H1 (cell line): Measurements from ENCODE around the gene ECE2. TPM values are rescaled to one million over a fixed set of nuclear protein-coding genes. Genes with fewer than 3 reads are reported as not detected.

ENCODE experiments used
- CTCF ChIA-PET: fragments of 300-600 bp; sonication (Branson Sonifier 250); formaldehyde crosslinking; loops from one replicate; lab custom pipeline; 2021; ENCODE audit not compliant: partially characterized antibody; lab: Charles Lee
- POLR2A ChIA-PET: fragments of 300-600 bp; sonication (Branson Sonifier 250); formaldehyde crosslinking; loops from one replicate; lab custom pipeline; 2021; ENCODE audit warnings: inconsistent platforms; ENCODE audit not compliant: partially characterized antibody; lab: Charles Lee
- DNase-seq, 2 experiments: peaks; one replicate each; pipeline versions ENCODE4 v3.0.0 to v3.0.0-alpha.2; 2010 to 2022; ENCODE audit warnings: low spot score in 2 of 2, low read depth in 1 of 2, mixed read lengths in 1 of 2
- FAIRE-seq: peaks from 2 replicates; lab custom pipeline; 2011; peaks lifted over from hg19 to GRCh38; lab: Jason Lieb, UNC
- H2AFZ ChIP-seq: 2 replicates; pipeline ENCODE4 v1.8.1; 2012; ENCODE audit warnings: low read length, inconsistent platforms
- H2AK5ac ChIP-seq: 2 replicates; pipeline ENCODE4 v1.6.1; 2013; ENCODE audit warnings: low read depth, low read length
- H2BK120ac ChIP-seq: replicated peaks from 2 replicates; pipeline ENCODE3; 2013; ENCODE audit warnings: low read depth, low read length, inconsistent platforms
- H2BK12ac ChIP-seq: 2 replicates; pipeline ENCODE4 v1.6.1; 2013; ENCODE audit warnings: low read depth, low read length
- H2BK15ac ChIP-seq: 2 replicates; pipeline ENCODE4 v1.6.1; 2013; ENCODE audit warnings: low read length
- H2BK20ac ChIP-seq: 2 replicates; pipeline ENCODE4 v1.6.1; 2013; ENCODE audit warnings: low read length
- H2BK5ac ChIP-seq: 2 replicates; pipeline ENCODE4 v1.6.1; 2013; ENCODE audit warnings: low read depth, low read length
- H3K14ac ChIP-seq: 2 replicates; pipeline ENCODE4 v1.6.1; 2013; ENCODE audit warnings: inconsistent platforms; ENCODE audit not compliant: insufficient read length
- H3K18ac ChIP-seq: 2 replicates; pipeline ENCODE4 v1.6.1; 2013; ENCODE audit warnings: low read length; ENCODE audit errors: extremely low read depth
- H3K23ac ChIP-seq: 2 replicates; pipeline ENCODE4 v1.6.1; 2013; ENCODE audit warnings: inconsistent platforms; ENCODE audit not compliant: insufficient read length
- H3K23me2 ChIP-seq: 2 replicates; pipeline ENCODE4 v1.6.1; 2013; ENCODE audit warnings: low read depth, low read length
- H3K27ac ChIP-seq: 2 replicates; pipeline ENCODE4 v1.6.1; 2011; ENCODE audit warnings: low read depth, low read length, inconsistent platforms
- H3K27me3 ChIP-seq, 4 experiments: replicated peaks in 1 of 4; 1 replicate in 1 of 4; 2 replicates in 3 of 4; pipeline versions ENCODE4 v1.6.1 to v1.8.1; 2011 to 2013; ENCODE audit warnings: low read length in 3 of 4, mild to moderate bottlenecking in 3 of 4, inconsistent platforms in 2 of 4, mixed read lengths in 2 of 4, moderate library complexity in 1 of 4; ENCODE audit not compliant: control insufficient read depth in 3 of 4, insufficient read depth in 3 of 4; ENCODE audit errors: extremely low read depth in 1 of 4
- H3K36me3 ChIP-seq, 4 experiments: 2 replicates each; pipeline versions ENCODE4 v1.6.1 to v1.8.1; 2011 to 2013; ENCODE audit warnings: mild to moderate bottlenecking in 4 of 4, low read length in 3 of 4, moderate library complexity in 2 of 4, control low read depth in 1 of 4, inconsistent platforms in 1 of 4; ENCODE audit not compliant: insufficient read depth in 4 of 4, control insufficient read depth in 2 of 4
- H3K4ac ChIP-seq: replicated peaks from 2 replicates; pipeline ENCODE3; 2013; ENCODE audit warnings: low read length, low read depth, mixed read lengths, inconsistent platforms; ENCODE audit not compliant: insufficient read length
- H3K4me1 ChIP-seq, 4 experiments: replicated peaks in 1 of 4; 1 replicate in 1 of 4; 2 replicates in 3 of 4; pipeline versions ENCODE4 v1.6.1 to v1.8.1; 2011 to 2013; ENCODE audit warnings: low read length in 3 of 4, inconsistent platforms in 2 of 4, mixed read lengths in 1 of 4; ENCODE audit not compliant: insufficient read depth in 4 of 4, control insufficient read depth in 3 of 4
- H3K4me2 ChIP-seq, 2 experiments: 2 replicates each; pipeline versions ENCODE4 v1.6.1 to v1.8.1; 2011 to 2013; ENCODE audit warnings: low read depth in 2 of 2, low read length in 2 of 2, control low read depth in 1 of 2, inconsistent platforms in 1 of 2, mild to moderate bottlenecking in 1 of 2; ENCODE audit not compliant: insufficient read depth in 1 of 2
- H3K4me3 ChIP-seq, 4 experiments: fragments of 200-600, 300-600 bp in 1 of 4; sonication (generic), shearing (Covaris generic), sonication (Bioruptor Twin) in 1 of 4; 2 replicates each; pipeline versions ENCODE4 v1.5.1 to v1.8.1; 2011 to 2016; ENCODE audit warnings: low read length in 4 of 4, low read depth in 3 of 4, control low read depth in 2 of 4, inconsistent platforms in 2 of 4, mild to moderate bottlenecking in 2 of 4, mixed read lengths in 1 of 4, moderate library complexity in 1 of 4; ENCODE audit not compliant: insufficient read depth in 2 of 4; ENCODE audit errors: extremely low read depth in 1 of 4
- H3K56ac ChIP-seq: replicated peaks from 2 replicates; pipeline ENCODE3; 2013; ENCODE audit warnings: low read depth, mild to moderate bottlenecking, mixed read lengths, low read length, inconsistent platforms; ENCODE audit not compliant: insufficient read length
- H3K79me1 ChIP-seq: 2 replicates; pipeline ENCODE4 v1.6.1; 2013; ENCODE audit warnings: low read depth, low read length, control low read depth
- H3K79me2 ChIP-seq, 2 experiments: 2 replicates each; pipeline versions ENCODE4 v1.6.1 to v1.8.1; 2012 to 2013; ENCODE audit warnings: low read length in 2 of 2, mild to moderate bottlenecking in 2 of 2, inconsistent platforms in 1 of 2; ENCODE audit not compliant: insufficient read depth in 2 of 2, control insufficient read depth in 1 of 2
- H3K9ac ChIP-seq, 4 experiments: replicated peaks in 1 of 4; 1 replicate in 1 of 4; 2 replicates in 3 of 4; pipeline versions ENCODE4 v1.6.1 to v1.8.1; 2011 to 2013; ENCODE audit warnings: low read depth in 3 of 4, low read length in 3 of 4, control low read depth in 2 of 4, mild to moderate bottlenecking in 2 of 4, moderate library complexity in 2 of 4, inconsistent platforms in 1 of 4; ENCODE audit errors: extremely low read depth in 1 of 4
- H3K9me3 ChIP-seq, 2 experiments: 2 replicates each; pipeline versions ENCODE4 v1.6.1 to v1.8.1; 2012 to 2013; ENCODE audit warnings: mild to moderate bottlenecking in 2 of 2, moderate library complexity in 2 of 2, control low read depth in 1 of 2, inconsistent platforms in 1 of 2, low read depth in 1 of 2, low read length in 1 of 2, mixed read lengths in 1 of 2; ENCODE audit not compliant: insufficient read depth in 2 of 2
- H4K20me1 ChIP-seq, 2 experiments: replicated peaks in 1 of 2; 2 replicates each; pipeline versions ENCODE3 to v1.8.1; 2011 to 2013; ENCODE audit warnings: inconsistent platforms in 2 of 2, low read length in 2 of 2, mild to moderate bottlenecking in 1 of 2; ENCODE audit not compliant: insufficient read depth in 2 of 2, control insufficient read depth in 1 of 2
- H4K5ac ChIP-seq: 2 replicates; pipeline ENCODE4 v1.6.1; 2013; ENCODE audit warnings: low read length, low read depth, mixed read lengths, inconsistent platforms; ENCODE audit not compliant: insufficient read length
- H4K8ac ChIP-seq: 2 replicates; pipeline ENCODE4 v1.8.0; 2013; ENCODE audit warnings: mild to moderate bottlenecking, moderate library complexity, low read length, inconsistent platforms; ENCODE audit not compliant: insufficient read depth; ENCODE audit errors: extremely low read depth
- H4K91ac ChIP-seq: replicated peaks from 2 replicates; pipeline ENCODE3; 2013; ENCODE audit warnings: low read length, mixed read lengths, inconsistent platforms; ENCODE audit not compliant: insufficient read length
- ASH2L ChIP-seq: fragments of 200-600, 300-600 bp; sonication (generic); IDR thresholded peaks from one replicate; pipeline ENCODE4 v1.7.1; 2017; ENCODE audit warnings: low read length
- CEBPB ChIP-seq: IDR thresholded peaks from 2 replicates; pipeline ENCODE4 v1.6.1; 2012; ENCODE audit warnings: low read depth, low read length
- EGR1 ChIP-seq: IDR thresholded peaks from 2 replicates; pipeline ENCODE4 v1.6.1; 2011; ENCODE audit warnings: low read depth, low read length, borderline replicate concordance
- EZH2 ChIP-seq: fragments of 200-600 bp; sonication (generic); IDR thresholded peaks from 2 replicates; pipeline ENCODE4 v1.7.1; 2012; ENCODE audit warnings: low read depth, mild to moderate bottlenecking, moderate library complexity, low read length, inconsistent platforms; ENCODE audit not compliant: severe bottlenecking
- PHF8 ChIP-seq: fragments of 200-600 bp; sonication (generic); conservative IDR thresholded peaks from 2 replicates; pipeline ENCODE4 v1.7.1; 2012; ENCODE audit warnings: low read depth, mild to moderate bottlenecking, inconsistent platforms, low read length, moderate library complexity
- SUZ12 ChIP-seq: fragments of 200-600 bp; sonication (generic); IDR thresholded peaks from 2 replicates; pipeline ENCODE4 v1.6.1; 2012; ENCODE audit warnings: mild to moderate bottlenecking, inconsistent platforms, low read length, moderate library complexity, mixed read lengths
- TAF1 ChIP-seq: IDR thresholded peaks from 2 replicates; pipeline ENCODE4 v1.6.1; 2011; ENCODE audit warnings: mild to moderate bottlenecking, low read depth, low read length
- TAF7 ChIP-seq: optimal IDR thresholded peaks from 2 replicates; pipeline ENCODE3; 2011; ENCODE audit warnings: low read depth, mild to moderate bottlenecking, inconsistent platforms, low read length, moderate library complexity, borderline replicate concordance
- YY1 ChIP-seq: IDR thresholded peaks from 2 replicates; pipeline ENCODE4 v1.6.1; 2011; ENCODE audit warnings: low read depth, mild to moderate bottlenecking, low read length
- WGBS, 2 experiments: shearing (Covaris generic) in 1 of 2; methylation state at CpG; one replicate each; pipeline versions ENCODE4 v1.1.6 to v1.1.7; 2013 to 2015; ENCODE audit warnings: low lambda C conversion rate in 2 of 2, mixed read lengths in 2 of 2, inconsistent platforms in 1 of 2, low coverage in 1 of 2, missing lambda C conversion rate in 1 of 2; ENCODE audit not compliant: insufficient replicate concordance in 2 of 2, insufficient coverage in 1 of 2, insufficient read length in 1 of 2; ENCODE audit errors: extremely low coverage in 1 of 2, missing lambda C conversion rate in 1 of 2; 5-methylcytosine and 5-hydroxymethylcytosine counted together
- polyA plus RNA-seq, 7 experiments: library from polyadenylated mRNA; depleted of rRNA in 3 of 7; stranded (reverse) in 5 of 7; unstranded in 2 of 7; fragments of >200 nt in 5 of 7; fragments of 200-250 nt in 2 of 7; gene quantifications; 1 replicate in 5 of 7; 2 replicates in 1 of 7; 4 replicates in 1 of 7; pipeline versions ENCODE4 v1.2.1 to v1.2.3, GENCODE V29; 2011 to 2013; ENCODE audit warnings: missing spikeins in 2 of 7, mixed read lengths in 2 of 7
- total RNA-seq: library from RNA; stranded (reverse); fragmentation: NEBNext Ultra II Directional; extraction: Animal tissue kit (Norgen Biotek cat#: 25700); gene quantifications from 2 replicates; pipeline ENCODE4 v1.2.1, GENCODE V29; 2021

The ECE2 gene
- total and polyA plus RNA-seq, 2 of the 8 experiments (the other 6 are each of a cell fraction or from before 2014, with no cell fraction given): 0.44 to 0.86 TPM

DNA sequence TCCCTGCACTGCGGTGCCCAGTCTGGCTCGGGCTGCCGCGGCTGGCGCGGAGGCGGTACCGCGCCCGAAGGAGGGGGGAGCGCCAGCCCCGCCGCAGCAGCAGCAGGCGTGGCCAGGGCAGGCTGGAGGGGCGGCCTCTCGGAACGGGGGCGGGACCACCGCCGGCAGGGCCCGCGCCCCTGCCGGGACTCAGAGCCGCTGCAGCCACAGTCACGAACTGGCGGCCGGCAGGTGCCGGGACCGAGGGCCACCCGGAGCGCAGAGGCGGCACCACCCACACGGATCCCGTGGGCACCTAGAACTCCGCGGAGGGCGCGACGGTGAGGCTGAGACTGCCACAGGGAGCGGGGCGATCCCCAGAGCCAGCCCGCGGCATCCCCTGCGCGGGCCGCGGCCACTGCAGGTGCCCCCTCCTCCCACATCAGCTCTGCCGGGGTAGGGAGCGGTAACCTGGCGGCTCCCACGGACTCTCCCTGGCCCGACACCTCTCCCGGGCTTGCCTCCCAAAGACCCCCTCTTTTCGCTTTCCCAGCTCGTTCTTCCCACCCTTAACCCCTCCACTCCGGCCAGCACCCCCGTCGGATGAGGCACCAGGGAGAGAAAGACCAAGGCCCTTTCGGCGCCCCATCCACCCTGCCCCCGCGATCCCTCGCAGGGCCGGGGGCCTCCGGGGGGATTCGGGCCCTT is 46.3 kb upstream of the ECE2 start, which contains the start of gene VWA5B2:
Gene VWA5B2 (plus strand): TSS at position 192 of the 687 bp plus-strand sequence. CDS start 944 bp downstream, outside the sequence.
- Histone ChIP-seq H3K27ac (no peak within 1 kb of the TSS), H2BK12ac (no peak within 1 kb of the TSS; the same call in 1 of the 2 replicates), H2BK5ac (no peak within 1 kb of the TSS), H3K4ac (no peak within 1 kb of the TSS), H3K4me2 (peak within 1 kb of the TSS; percentile 61 to 96), H4K20me1 (peaks cover 4 to 7% of the 10 kb centered on the region in 2 experiments), H3K9ac (no peak within 1 kb of the TSS), H2BK15ac (no peak within 1 kb of the TSS), H4K8ac (no peak within 1 kb of the TSS), H4K5ac (no peak within 1 kb of the TSS), H3K79me2 (no peaks in the 10 kb centered on the region), H3K56ac (no peak within 1 kb of the TSS), H3K14ac (no peak within 1 kb of the TSS), H4K91ac (no peak within 1 kb of the TSS), H3K36me3 (peaks cover 0 to 8% (median 0%) of the 10 kb centered on the region in 4 experiments; a peak in 1 of 8 replicates), H3K79me1 (no peaks in the 10 kb centered on the region), H2BK20ac (no peak within 1 kb of the TSS), H3K27me3 (peaks cover 35 to 60% (median 53%) of the 10 kb centered on the region in 4 experiments), H3K23ac (no peak within 1 kb of the TSS), H3K23me2 (peaks cover 11% of the 10 kb centered on the region; the same call in 1 of the 2 replicates), H3K18ac (no peak within 1 kb of the TSS; the same call in 1 of the 2 replicates), H3K4me1 (peaks cover 0 to 20% (median 4%) of the 10 kb centered on the region in 4 experiments; a peak in 5 of 7 replicates), H3K9me3 (no peaks in the 10 kb centered on the region), H2AK5ac (no peak within 1 kb of the TSS), H2AFZ (peak within 1 kb of the TSS; percentile 27; the same call in 1 of the 2 replicates), H2BK120ac (no peak within 1 kb of the TSS), H3K4me3 (peak within 1 kb of the TSS; percentile 33 to 59 (median 45))
- CTCF ChIA-PET: interaction anchor here (1.1 to 10.3 kb wide), 10 partner anchors 11 to 324 kb away, joined by 3 to 183 read pairs (median 27); partner anchors contain the start of genes CAMK2N2 and EEF1AKMT4
- FAIRE-seq: no peak
- DNase-seq: peak in 1 of 2 experiments; percentile 86
- POLR2A ChIA-PET: interaction anchor here (0.5 to 2.5 kb wide), 10 partner anchors 10 to 90 kb away, joined by 3 to 10 read pairs (median 3); partner anchors contain the start of genes ABCF3 and EEF1AKMT4
- 5% methylated on average over 48 of the region's 66 CpGs; no CpG with 5 or more reads in 1 of the 2 experiments for WGBS, 2 experiments
- TF ChIP-seq EZH2 (peak; percentile 62), CEBPB (no peak), YY1 (no peak), EGR1 (peak; percentile 65; the same call in 1 of the 2 replicates), ASH2L (peak; percentile 23), PHF8 (0 out of 2 replicates have a peak, but pooled peaks have one; percentile 23), SUZ12 (peak; percentile 23; the same call in 1 of the 2 replicates), TAF7 (no peak), TAF1 (0 out of 2 replicates have a peak, but pooled peaks have one; percentile 26)
